PC-9 (cell line): ENCODE measurements around the gene SETD3. TPM values are rescaled to one million over a fixed set of nuclear protein-coding genes. Genes with fewer than 3 reads are reported as not detected.

Experiments
- BruUV-seq: library from RNA; stranded (reverse); fragments of 400-500 nt; replicated peaks from 2 replicates; lab custom pipeline; 2021; lab: Mats Ljungman, UMichigan
- CTCF ChIA-PET: fragments of 300-600 bp; sonication (Branson Sonifier 250); formaldehyde crosslinking; loops from one replicate; lab custom pipeline; 2022; ENCODE audit warnings: antibody characterized with exemption; lab: Charles Lee
- POLR2A ChIA-PET: fragments of 300-600 bp; sonication (Branson Sonifier 250); formaldehyde crosslinking; loops from one replicate; lab custom pipeline; 2022; ENCODE audit warnings: antibody characterized with exemption; ENCODE audit not compliant: unreplicated experiment; lab: Charles Lee
- DNase-seq, 2 experiments: peaks; one replicate each; pipeline versions ENCODE4 v3.0.0 to v3.0.0-alpha.2; 2015 to 2022; ENCODE audit warnings: mixed read lengths in 1 of 2
- H2AFZ ChIP-seq: fragments of 200-600 bp; sonication (generic); 2 replicates; pipeline ENCODE4 v1.8.1; 2017; ENCODE audit warnings: antibody characterized with exemption
- H3F3A ChIP-seq: fragments of 200-600 bp; sonication (generic); 2 replicates; pipeline ENCODE4 v1.8.1; 2017; ENCODE audit warnings: antibody characterized with exemption, mild to moderate bottlenecking, low read depth; ENCODE audit not compliant: insufficient read depth
- H3K27ac ChIP-seq: fragments of 200-600 bp; sonication (generic); 2 replicates; pipeline ENCODE4 v1.6.1; 2016; ENCODE audit warnings: mixed run types
- H3K27me3 ChIP-seq: fragments of 200-600 bp; sonication (generic); 2 replicates; pipeline ENCODE4 v1.6.1; 2016; ENCODE audit warnings: low read depth, mixed run types; ENCODE audit not compliant: insufficient read depth
- H3K36me3 ChIP-seq: fragments of 200-600 bp; sonication (generic); 2 replicates; pipeline ENCODE4 v1.6.1; 2016; ENCODE audit warnings: low read depth, mixed run types
- H3K4me1 ChIP-seq: fragments of 200-600 bp; sonication (generic); replicated peaks from 2 replicates; pipeline ENCODE4 v1.6.1; 2016; ENCODE audit warnings: mixed run types; ENCODE audit not compliant: insufficient read depth
- H3K4me2 ChIP-seq: fragments of 200-600 bp; sonication (generic); 2 replicates; pipeline ENCODE4 v1.6.1; 2017; ENCODE audit warnings: mixed run types
- H3K4me3 ChIP-seq: fragments of 200-600 bp; sonication (generic); 2 replicates; pipeline ENCODE4 v1.6.1; 2016; ENCODE audit warnings: mixed run types
- H3K79me2 ChIP-seq: fragments of 200-600 bp; sonication (generic); 2 replicates; pipeline ENCODE4 v1.6.1; 2017; ENCODE audit warnings: low read depth, mixed run types
- H3K9me2 ChIP-seq: fragments of 200-600 bp; sonication (generic); 2 replicates; pipeline ENCODE4 v1.8.1; 2017; ENCODE audit warnings: mild to moderate bottlenecking; ENCODE audit not compliant: insufficient read depth
- H3K9me3 ChIP-seq: fragments of 200-600 bp; sonication (generic); 2 replicates; pipeline ENCODE4 v1.8.1; 2016; ENCODE audit warnings: low read depth; ENCODE audit not compliant: insufficient read depth
- H4K20me1 ChIP-seq: fragments of 200-600 bp; sonication (generic); 2 replicates; pipeline ENCODE4 v1.8.1; 2017; ENCODE audit not compliant: insufficient read depth
- CTCF ChIP-seq: fragments of 200-600 bp; sonication (generic); conservative IDR thresholded peaks from 2 replicates; pipeline ENCODE4 v1.6.1; 2017; ENCODE audit warnings: mixed run types, antibody characterized with exemption, mild to moderate bottlenecking, moderate library complexity
- EZH2 ChIP-seq: fragments of 200-600 bp; sonication (generic); IDR thresholded peaks from 2 replicates; pipeline ENCODE4 v1.8.0; 2017; ENCODE audit warnings: antibody characterized with exemption, low read depth
- intact Hi-C: fragments of 100-400 bp; cut with micrococcal nuclease; formaldehyde crosslinking; loops from one replicate; pipeline ENCODE4 v1.10.0; 2022; ENCODE audit not compliant: unreplicated experiment
- total RNA-seq: library from RNA; stranded (reverse); gene quantifications from 2 replicates; pipeline ENCODE4 v1.2.3, GENCODE V29; 2021

Gene SETD3
- total RNA-seq, 1 experiment from 2014 or later: 13.4 TPM

GRCh38 chr14:99356031-99356608 is 124.5 kb downstream of the SETD3 start:
- Histone ChIP-seq H3K36me3 (no peaks in the 10 kb centered on the region), H3K27me3 (no peaks in the 10 kb centered on the region), H3K27ac (no peak overlapping the region), H3K79me2 (no peaks in the 10 kb centered on the region), H3K4me2 (no peak overlapping the region), H4K20me1 (no peaks in the 10 kb centered on the region), H3K4me1 (no peaks in the 10 kb centered on the region), H3K4me3 (no peak overlapping the region), H3K9me3 (no peaks in the 10 kb centered on the region), H3F3A (no peaks in the 10 kb centered on the region), H2AFZ (no peak overlapping the region), H3K9me2 (no peaks in the 10 kb centered on the region)
- ChIA-PET POLR2A (no interaction called here), CTCF (interaction anchor here (0.5 kb wide), 1 partner anchor 233 kb away, joined by 5 read pairs; no protein-coding TSS in a partner anchor)
- TF ChIP-seq CTCF (no peak), EZH2 (no peak)
- no TSS peak for BruUV-seq
- intact Hi-C loops: no loop called here
- no peak for DNase-seq

GRCh38 chr14:99354166-99354875 is 126.3 kb downstream of the SETD3 start:
- Histone ChIP-seq H3F3A (no peaks in the 10 kb centered on the region), H3K27me3 (peaks cover 3% of the 10 kb centered on the region; the same call in 1 of the 2 replicates), H3K4me1 (no peaks in the 10 kb centered on the region), H3K79me2 (no peaks in the 10 kb centered on the region), H3K9me2 (no peaks in the 10 kb centered on the region), H2AFZ (no peak overlapping the region), H3K36me3 (no peaks in the 10 kb centered on the region), H3K4me2 (no peak overlapping the region), H3K4me3 (no peak overlapping the region), H3K9me3 (no peaks in the 10 kb centered on the region), H4K20me1 (no peaks in the 10 kb centered on the region), H3K27ac (no peak overlapping the region)
- CTCF ChIA-PET: no interaction called here
- POLR2A ChIA-PET: no interaction called here
- BruUV-seq: no TSS peak
- no peak for DNase-seq
- intact Hi-C loops: no loop called here
- TF ChIP-seq EZH2 (no peak), CTCF (no peak)

- no peaks in the 10 kb centered on the region for H4K20me1 ChIP-seq
- no peaks in the 10 kb centered on the region for H3K9me2 ChIP-seq
- H3K9me3 ChIP-seq: no peaks in the 10 kb centered on the region
- DNase-seq: no peak
- intact Hi-C loops: no loop called here
- no TSS peak for BruUV-seq
- POLR2A ChIA-PET: no interaction called here
- no peaks in the 10 kb centered on the region for H3K4me1 ChIP-seq
- no peaks in the 10 kb centered on the region for H3F3A ChIP-seq
- no peak overlapping the region for H3K4me2 ChIP-seq
- peaks cover 8% of the 10 kb centered on the region; the same call in 1 of the 2 replicates for H3K27me3 ChIP-seq
- no peaks in the 10 kb centered on the region for H3K36me3 ChIP-seq
- no peaks in the 10 kb centered on the region for H3K79me2 ChIP-seq
- H2AFZ ChIP-seq: no peak overlapping the region
- CTCF ChIA-PET: no interaction called here
- TF ChIP-seq CTCF (no peak), EZH2 (no peak)
- H3K4me3 ChIP-seq: no peak overlapping the region
- H3K27ac ChIP-seq: no peak overlapping the region
These were observed 127.9 kb downstream of the SETD3 start for GRCh38 chr14:99352688-99353280.
